H9 (cell line): ENCODE results near the gene ATG2B. TPM values are rescaled to one million over a fixed set of nuclear protein-coding genes. Genes with fewer than 3 reads are reported as not detected.

Experiments used
- DNase-seq: peaks from one replicate; pipeline ENCODE4 v3.0.0-alpha.2; 2017
- H2AFZ ChIP-seq: one replicate; pipeline ENCODE4 v1.6.1; 2013; ENCODE audit warnings: mild to moderate bottlenecking, low read length, control low read depth, moderate library complexity
- H2AK5ac ChIP-seq: 2 replicates; pipeline ENCODE4 v1.6.1; 2013; ENCODE audit warnings: low read length, control low read depth, mixed read lengths; ENCODE audit not compliant: insufficient read length
- H2BK120ac ChIP-seq: one replicate; pipeline ENCODE4 v1.6.1; 2013; ENCODE audit warnings: low read depth, mild to moderate bottlenecking, low read length, control low read depth, inconsistent platforms; ENCODE audit not compliant: poor library complexity, severe bottlenecking
- H2BK12ac ChIP-seq: 2 replicates; pipeline ENCODE4 v1.6.1; 2013; ENCODE audit warnings: low read length, control low read depth, mixed read lengths, low read depth; ENCODE audit not compliant: insufficient read length
- H2BK15ac ChIP-seq: 2 replicates; pipeline ENCODE4 v1.6.1; 2013; ENCODE audit warnings: low read depth, low read length, control low read depth
- H2BK20ac ChIP-seq: one replicate; pipeline ENCODE4 v1.6.1; 2013; ENCODE audit warnings: low read depth, mild to moderate bottlenecking, low read length, control low read depth, inconsistent platforms; ENCODE audit not compliant: poor library complexity, severe bottlenecking
- H2BK5ac ChIP-seq: 2 replicates; pipeline ENCODE4 v1.6.1; 2013; ENCODE audit warnings: low read length, control low read depth, mixed read lengths; ENCODE audit not compliant: insufficient read length
- H3K14ac ChIP-seq: 2 replicates; pipeline ENCODE4 v1.6.1; 2013; ENCODE audit warnings: low read length, control low read depth; ENCODE audit not compliant: insufficient read depth
- H3K18ac ChIP-seq: 2 replicates; pipeline ENCODE4 v1.6.1; 2013; ENCODE audit warnings: low read depth, mild to moderate bottlenecking, mixed read lengths, low read length, control low read depth; ENCODE audit not compliant: insufficient read length
- H3K23ac ChIP-seq: 2 replicates; pipeline ENCODE4 v1.6.1; 2013; ENCODE audit warnings: low read length, control low read depth, mixed read lengths, low read depth; ENCODE audit not compliant: insufficient read length
- H3K23me2 ChIP-seq: 2 replicates; pipeline ENCODE4 v1.6.1; 2013; ENCODE audit warnings: low read depth, mild to moderate bottlenecking, mixed read lengths, low read length, control low read depth; ENCODE audit not compliant: insufficient read length, poor library complexity, severe bottlenecking
- H3K27ac ChIP-seq: 2 replicates; pipeline ENCODE4 v1.5.1; 2013; ENCODE audit warnings: low read length, control low read depth, mixed read lengths, low read depth; ENCODE audit not compliant: insufficient read length
- H3K27me3 ChIP-seq: 2 replicates; pipeline ENCODE4 v1.6.1; 2013; ENCODE audit warnings: low read length, control low read depth, inconsistent platforms; ENCODE audit not compliant: insufficient read depth
- H3K4ac ChIP-seq: 2 replicates; pipeline ENCODE4 v1.6.1; 2013; ENCODE audit warnings: low read depth, mild to moderate bottlenecking, control low read depth, inconsistent platforms, low read length, moderate library complexity
- H3K4me1 ChIP-seq: 2 replicates; pipeline ENCODE4 v1.6.1; 2013; ENCODE audit warnings: low read length, control low read depth, inconsistent platforms; ENCODE audit not compliant: insufficient read depth
- H3K4me2 ChIP-seq: 2 replicates; pipeline ENCODE4 v1.6.1; 2013; ENCODE audit warnings: low read length, control low read depth, mixed read lengths; ENCODE audit not compliant: insufficient read length, insufficient read depth
- H3K56ac ChIP-seq: 2 replicates; pipeline ENCODE4 v1.6.1; 2013; ENCODE audit warnings: low read depth, mild to moderate bottlenecking, mixed read lengths, low read length, control low read depth; ENCODE audit not compliant: insufficient read length
- H3K79me1 ChIP-seq: 2 replicates; pipeline ENCODE4 v1.6.1; 2013; ENCODE audit warnings: low read depth, mild to moderate bottlenecking, moderate library complexity, low read length, control low read depth, inconsistent platforms; ENCODE audit not compliant: insufficient read depth, poor library complexity, severe bottlenecking
- H3K79me2 ChIP-seq: 2 replicates; pipeline ENCODE4 v1.6.1; 2013; ENCODE audit warnings: low read length, control low read depth, inconsistent platforms; ENCODE audit not compliant: insufficient read depth
- H3K9ac ChIP-seq: 2 replicates; pipeline ENCODE4 v1.6.1; 2013; ENCODE audit warnings: low read length, control low read depth, mixed read lengths; ENCODE audit not compliant: insufficient read length; ENCODE audit errors: extremely low read depth
- H3K9me3 ChIP-seq: one replicate; pipeline ENCODE4 v1.6.1; 2013; ENCODE audit warnings: low read depth, low read length, inconsistent platforms; ENCODE audit not compliant: control insufficient read depth
- H3T11ph ChIP-seq: one replicate; pipeline ENCODE4 v1.6.1; 2013; ENCODE audit warnings: mild to moderate bottlenecking, low read length, control low read depth, inconsistent platforms
- H4K20me1 ChIP-seq: one replicate; pipeline ENCODE4 v1.6.1; 2013; ENCODE audit not compliant: control insufficient read depth, insufficient read length, insufficient read depth
- H4K5ac ChIP-seq: 2 replicates; pipeline ENCODE4 v1.6.1; 2013; ENCODE audit warnings: low read depth, mild to moderate bottlenecking, mixed read lengths, low read length, control low read depth; ENCODE audit not compliant: insufficient read length
- H4K8ac ChIP-seq: replicated peaks from 2 replicates; pipeline ENCODE4 v1.6.1; 2013; ENCODE audit warnings: low read length, control low read depth, mixed read lengths, low read depth; ENCODE audit not compliant: insufficient read length
- H4K91ac ChIP-seq: 2 replicates; pipeline ENCODE4 v1.6.1; 2013; ENCODE audit warnings: low read depth, mild to moderate bottlenecking, moderate library complexity, mixed read lengths, low read length, control low read depth; ENCODE audit not compliant: insufficient read length
- H3K27ac Mint-ChIP-seq, 3 experiments: 2 replicates in 2 of 3; 3 replicates in 1 of 3; pipeline ENCODE4 v1.8.0; 2020 to 2021; ENCODE audit warnings: mixed read lengths in 3 of 3, mild to moderate bottlenecking in 1 of 3, moderate library complexity in 1 of 3
- H3K27me3 Mint-ChIP-seq: 2 replicates; pipeline ENCODE4 v1.8.0; 2021; ENCODE audit warnings: low read depth, mild to moderate bottlenecking, moderate library complexity, mixed read lengths
- H3K36me3 Mint-ChIP-seq, 3 experiments: 2 replicates in 2 of 3; 3 replicates in 1 of 3; pipeline ENCODE4 v1.8.0; 2020 to 2021; ENCODE audit warnings: low read depth in 3 of 3, mixed read lengths in 3 of 3; ENCODE audit not compliant: insufficient read depth in 1 of 3
- H3K4me1 Mint-ChIP-seq, 2 experiments: 2 replicates each; pipeline ENCODE4 v1.8.0; 2020; ENCODE audit warnings: mixed read lengths in 2 of 2
- H3K4me3 Mint-ChIP-seq, 2 experiments: 2 replicates in 1 of 2; 3 replicates in 1 of 2; pipeline ENCODE4 v1.8.0; 2020 to 2021; ENCODE audit warnings: mild to moderate bottlenecking in 2 of 2, mixed read lengths in 2 of 2, moderate library complexity in 1 of 2
- H3K9me3 Mint-ChIP-seq, 2 experiments: 2 replicates in 1 of 2; 3 replicates in 1 of 2; pipeline ENCODE4 v1.8.0; 2020; ENCODE audit warnings: mild to moderate bottlenecking in 2 of 2, mixed read lengths in 2 of 2, moderate library complexity in 1 of 2
- WGBS: extraction: QIAGEN DNeasy Blood & Tissue Kit; methylation state at CpG from one replicate; pipeline ENCODE4 v1.1.7; 2013; ENCODE audit warnings: missing lambda C conversion rate, low lambda C conversion rate, mixed read lengths; ENCODE audit not compliant: insufficient read length; ENCODE audit errors: extremely low coverage; 5-methylcytosine and 5-hydroxymethylcytosine counted together
- total RNA-seq: library from RNA; stranded (reverse); gene quantifications from 2 replicates; pipeline ENCODE4 v1.2.1, GENCODE V29; 2021
- TF ChIP-seq, protein P1 (sequence below): fragments of 200-600 bp; sonication (generic); conservative IDR thresholded peaks from 3 replicates; pipeline ENCODE4 v1.8.0; 2021; ENCODE audit warnings: antibody characterized with exemption, mild to moderate bottlenecking

ATG2B gene
- total RNA-seq, 1 experiment from 2014 or later = 12.6 TPM

DNA sequence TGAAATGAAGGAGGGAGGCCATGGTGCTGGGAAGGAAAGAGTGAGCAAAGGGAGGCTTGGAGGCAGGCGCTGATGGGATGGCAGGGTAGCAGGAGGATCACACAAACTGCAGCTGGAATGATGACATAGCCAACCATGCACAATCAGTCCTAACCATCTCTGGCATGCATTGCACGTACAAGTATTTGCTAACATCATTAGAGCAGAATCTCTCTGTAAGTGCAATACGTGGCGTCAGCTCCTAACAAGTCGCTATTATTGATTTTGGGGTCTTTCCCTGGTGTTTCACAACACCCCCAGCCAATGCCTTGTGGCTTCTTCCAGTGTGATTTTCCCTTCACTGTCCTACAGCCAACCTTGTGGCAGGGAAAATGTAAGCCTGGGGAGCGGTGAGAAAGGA lies 88.6 kb downstream of the ATG2B start:
- H2BK20ac ChIP-seq = no peak overlapping the region
- H3K23ac ChIP-seq = no peak overlapping the region
- no peaks in the 10 kb centered on the region for H3K27me3 ChIP-seq
- H3K36me3 Mint-ChIP-seq = peaks cover 9 to 21% (median 9%) of the 10 kb centered on the region in 3 experiments; a peak in 5 of 7 replicates
- H2BK120ac ChIP-seq = no peak overlapping the region
- H3K9me3 ChIP-seq = no peaks in the 10 kb centered on the region
- no peak overlapping the region for H2AFZ ChIP-seq
- H2BK12ac ChIP-seq = no peak overlapping the region
- TF ChIP-seq, protein P1, sequence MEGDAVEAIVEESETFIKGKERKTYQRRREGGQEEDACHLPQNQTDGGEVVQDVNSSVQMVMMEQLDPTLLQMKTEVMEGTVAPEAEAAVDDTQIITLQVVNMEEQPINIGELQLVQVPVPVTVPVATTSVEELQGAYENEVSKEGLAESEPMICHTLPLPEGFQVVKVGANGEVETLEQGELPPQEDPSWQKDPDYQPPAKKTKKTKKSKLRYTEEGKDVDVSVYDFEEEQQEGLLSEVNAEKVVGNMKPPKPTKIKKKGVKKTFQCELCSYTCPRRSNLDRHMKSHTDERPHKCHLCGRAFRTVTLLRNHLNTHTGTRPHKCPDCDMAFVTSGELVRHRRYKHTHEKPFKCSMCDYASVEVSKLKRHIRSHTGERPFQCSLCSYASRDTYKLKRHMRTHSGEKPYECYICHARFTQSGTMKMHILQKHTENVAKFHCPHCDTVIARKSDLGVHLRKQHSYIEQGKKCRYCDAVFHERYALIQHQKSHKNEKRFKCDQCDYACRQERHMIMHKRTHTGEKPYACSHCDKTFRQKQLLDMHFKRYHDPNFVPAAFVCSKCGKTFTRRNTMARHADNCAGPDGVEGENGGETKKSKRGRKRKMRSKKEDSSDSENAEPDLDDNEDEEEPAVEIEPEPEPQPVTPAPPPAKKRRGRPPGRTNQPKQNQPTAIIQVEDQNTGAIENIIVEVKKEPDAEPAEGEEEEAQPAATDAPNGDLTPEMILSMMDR = no peak
- H3K9me3 Mint-ChIP-seq = peaks cover 28 to 32% of the 10 kb centered on the region in 2 experiments
- no peak overlapping the region for H3T11ph ChIP-seq
- no peaks in the 10 kb centered on the region for H3K4me1 ChIP-seq
- H4K8ac ChIP-seq = no peak overlapping the region
- H4K91ac ChIP-seq = no peak overlapping the region
- DNase-seq = no peak
- H3K79me1 ChIP-seq = no peaks in the 10 kb centered on the region
- no peak overlapping the region for H3K4me2 ChIP-seq
- H3K4ac ChIP-seq = no peak overlapping the region
- no peak overlapping the region for H4K5ac ChIP-seq
- no peak overlapping the region for H3K27ac ChIP-seq
- H3K9ac ChIP-seq = no peak overlapping the region
- H3K4me1 Mint-ChIP-seq = peaks cover 10 to 14% of the 10 kb centered on the region in 2 experiments
- H4K20me1 ChIP-seq = no peaks in the 10 kb centered on the region
- H3K27me3 Mint-ChIP-seq = peaks cover 3% of the 10 kb centered on the region
- H3K27ac Mint-ChIP-seq = no peak overlapping the region; a peak in 1 of 7 replicates
- no peaks in the 10 kb centered on the region for H3K79me2 ChIP-seq
- H3K18ac ChIP-seq = no peak overlapping the region
- no peak overlapping the region for H2BK15ac ChIP-seq
- no peak overlapping the region for H2AK5ac ChIP-seq
- no peaks in the 10 kb centered on the region for H3K23me2 ChIP-seq
- no peak overlapping the region for H2BK5ac ChIP-seq
- no peak overlapping the region for H3K4me3 Mint-ChIP-seq
- no peak overlapping the region for H3K56ac ChIP-seq
- H3K14ac ChIP-seq = no peak overlapping the region
- no CpG with 5 or more reads among the region's 6 CpGs for WGBS
